ENCODE measurements around the gene PCAT6.

Gene PCAT6

DNA sequence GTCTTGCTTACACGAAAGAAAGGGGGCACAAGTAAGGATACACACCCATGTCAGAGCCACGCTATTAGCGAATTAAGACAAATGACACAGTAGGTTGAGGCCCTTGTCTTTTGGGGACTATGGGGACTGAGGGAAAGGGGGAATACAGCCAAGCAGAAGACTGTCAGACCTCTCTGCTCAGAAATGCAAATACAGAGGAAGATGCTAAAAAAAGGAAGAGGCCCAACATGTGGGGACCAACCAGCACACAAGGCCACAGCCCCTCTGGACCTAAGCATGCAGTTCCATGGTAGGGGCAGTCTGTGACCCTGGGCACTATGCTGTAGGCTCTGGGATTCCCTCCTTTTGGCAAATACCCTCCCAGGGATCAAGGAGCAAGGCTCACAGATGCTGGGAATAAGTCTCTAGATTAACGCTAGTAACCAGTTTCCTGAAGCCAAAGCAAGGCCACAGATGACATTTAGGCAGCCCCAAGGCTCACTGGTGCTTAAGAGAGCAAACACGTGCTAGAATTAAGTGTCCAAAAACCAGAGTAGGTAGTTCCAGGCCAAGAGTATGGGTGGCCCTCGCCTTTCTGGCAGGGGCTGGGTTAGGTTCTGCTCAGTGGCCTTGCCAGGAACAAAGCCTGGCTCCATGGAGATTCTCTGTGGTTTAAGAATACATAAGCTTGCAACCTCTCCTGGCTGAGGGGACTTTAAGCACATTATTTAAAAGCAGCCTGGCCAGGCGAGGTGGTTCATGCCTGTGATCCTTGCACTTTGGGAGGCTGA lies 40.0 kb downstream of the PCAT6 start:
- DNase-seq: no peak

DNA sequence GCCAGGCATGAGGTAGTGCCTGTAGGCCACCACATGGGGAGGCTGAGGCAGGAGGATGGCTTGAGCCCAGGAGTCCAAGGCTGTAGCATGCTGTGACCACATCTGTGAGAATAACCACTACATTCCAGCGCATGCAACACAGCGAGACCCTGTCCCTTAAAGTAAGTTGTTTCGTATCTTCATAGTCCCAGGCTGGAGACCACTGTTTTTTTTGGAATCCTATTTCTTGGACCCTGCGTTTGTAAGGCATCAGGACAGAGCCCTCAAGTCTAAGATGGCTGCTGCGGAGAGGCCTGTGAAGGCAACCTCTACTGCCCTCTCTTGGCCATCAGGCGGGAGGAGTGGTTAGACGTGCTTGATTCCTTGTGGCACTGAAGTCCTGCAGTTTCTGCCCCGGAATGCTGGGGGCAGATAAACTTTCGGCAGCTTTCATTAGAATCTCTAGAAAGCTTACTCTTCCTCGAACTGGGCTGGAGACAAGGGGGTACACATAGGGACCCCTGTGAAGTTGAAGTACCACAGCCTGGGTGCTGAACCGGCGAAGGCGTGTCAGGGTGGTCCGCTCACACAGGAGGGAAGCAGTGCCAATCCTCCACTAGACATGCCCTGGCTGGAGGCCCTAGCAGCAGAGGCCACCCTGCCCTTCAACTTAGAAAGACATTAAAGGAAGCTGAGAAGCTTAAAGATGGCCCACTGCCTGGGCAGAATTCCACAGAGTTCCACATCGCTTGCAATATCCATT lies 41.6 kb downstream of the PCAT6 start:
- DNase-seq: no peak

DNA sequence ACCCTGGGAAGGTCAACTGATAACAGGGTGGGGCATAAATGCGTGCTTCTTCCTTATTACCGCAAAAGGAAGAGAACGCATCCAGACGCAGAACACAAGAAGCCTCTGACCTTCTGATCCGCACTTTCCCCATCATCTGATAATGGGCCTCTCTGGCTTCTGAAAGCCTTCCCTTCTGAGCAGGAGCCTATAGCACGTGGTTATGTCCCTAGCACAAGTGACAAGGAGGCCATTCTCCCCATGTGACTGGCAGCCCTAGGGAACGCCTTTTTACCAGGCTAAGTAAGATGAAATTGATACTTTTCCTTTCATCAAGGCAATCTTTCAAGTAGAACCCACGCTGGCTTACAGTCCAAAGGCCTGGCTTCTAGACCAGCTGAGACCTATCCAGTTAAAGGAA lies 44.0 kb downstream of the PCAT6 start:
- no peak for DNase-seq

DNA sequence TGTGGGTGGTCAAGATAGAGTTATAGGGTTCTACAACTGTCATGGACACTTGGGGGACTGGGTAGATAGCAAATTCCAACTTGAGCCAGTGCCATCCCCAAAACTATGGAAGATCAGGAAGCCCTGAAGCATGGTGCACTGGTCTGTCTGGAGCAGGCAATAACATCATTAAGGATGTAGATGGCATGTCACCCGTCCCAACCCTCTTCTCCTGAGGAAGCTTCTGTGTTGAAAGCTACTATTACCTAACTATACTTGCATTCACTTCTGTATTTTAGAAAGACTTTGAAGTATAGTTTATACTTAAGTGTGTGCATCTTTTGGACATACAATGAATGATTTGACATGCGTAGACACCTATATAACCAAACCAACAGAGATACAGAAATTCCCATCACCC lies 45.3 kb downstream of the PCAT6 start:
- no peak for DNase-seq

DNA sequence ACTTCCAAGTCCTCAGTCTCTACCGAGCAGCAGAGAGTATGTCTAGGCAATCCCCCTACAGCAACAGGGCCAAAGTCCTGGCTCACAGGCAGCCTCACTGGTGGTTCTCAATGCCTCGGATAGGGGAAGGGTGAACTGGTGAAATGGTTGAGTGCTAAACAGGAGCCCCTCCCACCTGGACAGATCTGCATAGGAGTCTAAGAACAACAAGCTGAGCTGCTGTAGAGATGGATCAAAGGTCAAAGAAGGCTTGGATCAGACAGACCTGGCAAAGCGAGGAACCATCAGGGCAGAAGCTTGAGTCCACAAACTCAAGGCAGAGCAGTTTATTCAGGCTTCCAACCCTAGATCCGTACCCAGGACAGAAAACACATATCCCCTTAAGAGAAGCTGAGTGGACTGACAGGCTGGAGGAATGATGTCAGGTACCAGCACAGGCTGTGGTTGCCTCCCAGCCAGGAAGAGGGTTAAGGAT lies 46.4 kb downstream of the PCAT6 start:
- DNase-seq: no peak

DNA sequence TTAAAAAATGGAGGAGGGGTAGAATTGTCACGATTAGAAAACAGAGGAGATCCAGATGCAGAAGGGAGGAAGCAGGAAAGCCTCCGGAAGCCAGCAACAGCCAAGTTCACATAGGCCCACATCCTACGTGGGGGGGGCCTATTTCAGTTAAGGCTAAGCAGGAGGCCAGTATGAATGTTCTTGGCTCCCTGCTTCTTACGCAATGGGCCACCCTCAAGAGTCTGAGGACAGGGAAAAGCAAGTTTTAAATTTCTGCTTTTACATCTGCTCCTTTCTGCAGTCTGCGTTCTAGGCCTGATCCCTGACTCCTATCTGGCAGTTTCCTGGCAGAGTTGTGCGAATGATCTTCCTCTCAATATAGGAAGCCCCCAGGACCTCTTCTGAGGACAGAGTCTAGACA lies 47.6 kb downstream of the PCAT6 start:
- no peak for DNase-seq

DNA sequence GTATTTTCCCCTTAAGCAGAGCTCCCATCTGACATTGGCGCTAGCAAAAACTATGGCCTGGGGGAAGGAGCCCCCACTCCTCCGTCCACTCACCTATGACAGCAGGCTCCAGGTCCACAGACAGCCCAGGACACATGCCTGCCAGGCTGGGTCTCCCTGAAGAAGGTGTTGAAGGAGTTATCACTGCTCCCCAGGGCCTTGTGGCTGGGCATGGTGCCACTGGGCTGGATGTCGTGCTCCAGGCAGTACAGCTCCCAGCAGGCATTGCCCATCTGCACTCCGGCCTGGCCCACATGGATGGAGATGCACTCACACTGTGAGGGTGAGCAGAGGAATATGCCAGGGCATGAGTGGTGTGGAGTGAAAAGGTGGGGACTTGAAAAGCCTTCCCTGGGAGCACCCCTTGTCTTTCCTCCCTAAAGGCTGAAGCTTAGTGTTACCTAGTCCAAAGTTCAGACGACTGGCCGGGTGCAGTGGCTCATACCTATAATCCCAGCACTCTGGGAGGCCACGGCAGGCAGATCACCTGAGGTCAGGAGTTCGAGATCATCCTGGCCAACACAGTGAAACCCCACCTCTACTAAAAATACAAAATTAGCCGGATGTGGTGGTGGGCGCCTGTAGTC lies 48.1 kb downstream of the PCAT6 start:
- DNase-seq: no peak

DNA sequence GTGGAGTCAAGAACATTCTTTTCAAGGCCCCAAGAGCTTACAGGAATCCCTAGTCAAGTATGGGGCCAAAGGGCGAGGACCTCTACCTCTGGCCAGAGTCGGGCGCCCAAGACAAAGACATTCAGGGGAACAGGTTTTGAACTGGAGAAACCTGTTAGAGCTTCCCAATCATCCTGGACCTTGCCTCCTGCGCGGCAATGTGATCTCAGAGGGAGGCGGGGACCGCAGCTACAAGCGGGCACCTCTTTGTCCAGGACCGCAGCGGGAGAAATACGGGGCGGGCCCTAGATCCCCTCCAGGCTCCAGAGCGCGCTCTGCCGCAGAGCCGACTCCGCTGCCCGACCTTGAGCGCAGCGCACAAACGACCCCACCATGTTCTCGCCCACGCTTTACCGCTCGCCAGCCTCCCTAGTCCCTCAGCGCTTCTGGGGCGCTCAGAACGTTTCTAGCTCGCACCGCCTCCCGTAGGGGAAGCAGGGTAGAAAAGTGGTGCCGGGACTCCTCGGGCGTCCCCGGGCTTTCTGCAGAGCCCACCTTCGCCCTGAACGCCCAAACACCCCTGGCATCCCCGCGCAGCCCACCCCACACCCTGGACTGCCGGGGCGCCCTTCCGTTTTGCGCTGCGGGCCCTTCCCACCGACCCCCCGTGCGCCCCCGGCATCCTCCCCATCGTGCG lies 50.1 kb downstream of the PCAT6 start:
- DNase-seq: peak; percentile 44
